HEK293 (cell line): Measurements from ENCODE around the gene NEMP1.

ENCODE experiments used
- FEZF1 ChIP-seq: fragments of 450-650 bp; formaldehyde crosslinking; IDR thresholded peaks from 2 replicates; pipeline ENCODE4 v1.5.1; 2016; ENCODE audit warnings: missing biosample characterization, missing genetic modification characterization
- GFI1B ChIP-seq: fragments of 450-650 bp; formaldehyde crosslinking; IDR thresholded peaks from 2 replicates; pipeline ENCODE4 v1.5.1; 2016; ENCODE audit warnings: missing biosample characterization, missing genetic modification characterization
- GLI4 ChIP-seq: fragments of 450-650 bp; formaldehyde crosslinking; IDR thresholded peaks from 2 replicates; pipeline ENCODE4 v1.5.1; 2016; ENCODE audit warnings: missing biosample characterization, missing genetic modification characterization
- HOXA7 ChIP-seq: sonication (generic); formaldehyde crosslinking; IDR thresholded peaks from 2 replicates; pipeline ENCODE4 v1.8.1; 2022; ENCODE audit warnings: missing genetic modification reagents, borderline replicate concordance
- MZF1 ChIP-seq: fragments of 450-650 bp; formaldehyde crosslinking; IDR thresholded peaks from 2 replicates; pipeline ENCODE4 v1.5.1; 2017; ENCODE audit warnings: missing biosample characterization, missing genetic modification characterization, borderline replicate concordance
- PRDM1 ChIP-seq: fragments of 450-650 bp; formaldehyde crosslinking; IDR thresholded peaks from 2 replicates; pipeline ENCODE4; 2016; ENCODE audit warnings: missing biosample characterization, missing genetic modification characterization
- PRDM10 ChIP-seq: fragments of 450-650 bp; formaldehyde crosslinking; IDR thresholded peaks from 2 replicates; pipeline ENCODE4 v1.5.1; 2016; ENCODE audit warnings: missing biosample characterization, missing genetic modification characterization
- SALL2 ChIP-seq: fragments of 450-650 bp; formaldehyde crosslinking; IDR thresholded peaks from 2 replicates; pipeline ENCODE4 v1.5.0; 2017; ENCODE audit warnings: missing biosample characterization, mild to moderate bottlenecking, missing genetic modification characterization, borderline replicate concordance
- YY2 ChIP-seq: fragments of 450-650 bp; formaldehyde crosslinking; IDR thresholded peaks from 2 replicates; pipeline ENCODE4 v1.5.1; 2016; ENCODE audit warnings: missing biosample characterization, missing genetic modification characterization
- ZBTB8A ChIP-seq: fragments of 450-650 bp; formaldehyde crosslinking; IDR thresholded peaks from 2 replicates; pipeline ENCODE4 v1.5.1; 2016; ENCODE audit warnings: missing biosample characterization, missing genetic modification characterization
- ZFHX2 ChIP-seq: fragments of 450-650 bp; formaldehyde crosslinking; conservative IDR thresholded peaks from 2 replicates; pipeline ENCODE4 v1.5.1; 2016; ENCODE audit warnings: missing biosample characterization, missing genetic modification characterization
- ZNF175 ChIP-seq: fragments of 450-650 bp; formaldehyde crosslinking; IDR thresholded peaks from 2 replicates; pipeline ENCODE4 v1.5.1; 2016; ENCODE audit warnings: missing biosample characterization, missing genetic modification characterization
- ZNF19 ChIP-seq: fragments of 450-650 bp; formaldehyde crosslinking; IDR thresholded peaks from 2 replicates; pipeline ENCODE4; 2016; ENCODE audit warnings: missing biosample characterization, missing genetic modification characterization, low read depth
- ZNF2 ChIP-seq: fragments of 450-650 bp; formaldehyde crosslinking; IDR thresholded peaks from 2 replicates; pipeline ENCODE4 v1.5.1; 2016; ENCODE audit warnings: missing biosample characterization, missing genetic modification characterization
- ZNF214 ChIP-seq: fragments of 450-650 bp; formaldehyde crosslinking; IDR thresholded peaks from 2 replicates; pipeline ENCODE4 v1.5.1; 2017; ENCODE audit warnings: missing biosample characterization, mild to moderate bottlenecking, missing genetic modification characterization, borderline replicate concordance
- ZNF23 ChIP-seq: fragments of 450-650 bp; formaldehyde crosslinking; IDR thresholded peaks from 2 replicates; pipeline ENCODE4 v1.5.1; 2016; ENCODE audit warnings: missing biosample characterization, missing genetic modification characterization, borderline replicate concordance
- ZNF24 ChIP-seq: fragments of 450-650 bp; formaldehyde crosslinking; IDR thresholded peaks from 2 replicates; pipeline ENCODE4 v1.5.1; 2016; ENCODE audit warnings: missing biosample characterization, missing genetic modification characterization
- ZNF248 ChIP-seq: fragments of 450-650 bp; formaldehyde crosslinking; IDR thresholded peaks from 2 replicates; pipeline ENCODE4 v1.5.1; 2017; ENCODE audit warnings: missing biosample characterization, missing genetic modification characterization
- ZNF302 ChIP-seq: fragments of 450-650 bp; formaldehyde crosslinking; IDR thresholded peaks from 2 replicates; pipeline ENCODE4 v1.5.1; 2016; ENCODE audit warnings: missing biosample characterization, missing genetic modification characterization, low read depth
- ZNF366 ChIP-seq: fragments of 450-650 bp; formaldehyde crosslinking; conservative IDR thresholded peaks from 2 replicates; pipeline ENCODE4 v1.5.1; 2016; ENCODE audit warnings: missing biosample characterization, missing genetic modification characterization
- ZNF423 ChIP-seq: fragments of 450-650 bp; formaldehyde crosslinking; IDR thresholded peaks from 2 replicates; pipeline ENCODE4 v1.5.1; 2016; ENCODE audit warnings: missing biosample characterization, missing genetic modification characterization
- ZNF449 ChIP-seq: fragments of 450-650 bp; formaldehyde crosslinking; IDR thresholded peaks from 2 replicates; pipeline ENCODE4 v1.5.1; 2017; ENCODE audit warnings: missing biosample characterization, mild to moderate bottlenecking, missing genetic modification characterization, moderate library complexity
- ZNF571 ChIP-seq: fragments of 450-650 bp; formaldehyde crosslinking; IDR thresholded peaks from 2 replicates; pipeline ENCODE4 v1.5.0; 2017; ENCODE audit warnings: missing biosample characterization, missing genetic modification characterization
- ZNF600 ChIP-seq: fragments of 450-650 bp; formaldehyde crosslinking; IDR thresholded peaks from 2 replicates; pipeline ENCODE4 v1.5.1; 2016; ENCODE audit warnings: missing biosample characterization, missing genetic modification characterization
- ZNF621 ChIP-seq: fragments of 450-650 bp; formaldehyde crosslinking; IDR thresholded peaks from 2 replicates; pipeline ENCODE4 v1.5.1; 2017; ENCODE audit warnings: missing biosample characterization, missing genetic modification characterization
- ZNF777 ChIP-seq: fragments of 450-650 bp; formaldehyde crosslinking; IDR thresholded peaks from 2 replicates; pipeline ENCODE4 v1.5.1; 2017; ENCODE audit warnings: missing biosample characterization, missing genetic modification characterization, borderline replicate concordance
- ZSCAN30 ChIP-seq: fragments of 450-650 bp; IDR thresholded peaks from 2 replicates; pipeline ENCODE4 v1.5.1; 2018; ENCODE audit warnings: missing biosample characterization, mild to moderate bottlenecking, missing genetic modification characterization, moderate library complexity
- TF ChIP-seq, protein P1 (sequence below): fragments of 450-650 bp; formaldehyde crosslinking; IDR thresholded peaks from 2 replicates; pipeline ENCODE4 v1.5.1; 2016; ENCODE audit warnings: missing biosample characterization, missing genetic modification characterization, borderline replicate concordance
- TF ChIP-seq, protein P2 (sequence below): fragments of 450-650 bp; formaldehyde crosslinking; IDR thresholded peaks from 2 replicates; pipeline ENCODE4 v1.5.1; 2016; ENCODE audit warnings: missing biosample characterization, missing genetic modification characterization
- TF ChIP-seq, protein P3 (sequence below): sonication (generic); formaldehyde crosslinking; IDR thresholded peaks from 2 replicates; pipeline ENCODE4 v1.8.1; 2022; ENCODE audit warnings: mild to moderate bottlenecking, moderate library complexity, missing genetic modification reagents
- TF ChIP-seq, protein P4 (sequence below): fragments of 450-650 bp; formaldehyde crosslinking; IDR thresholded peaks from 2 replicates; pipeline ENCODE4 v1.5.1; 2017; ENCODE audit warnings: missing biosample characterization, missing genetic modification characterization

The NEMP1 gene

GRCh38 chr12:57085999-57086492 is 7.5 kb upstream of the NEMP1 start (continued):
- TF ChIP-seq HOXA7, result no peak
- no peak for TF ChIP-seq ZNF621
- no peak for TF ChIP-seq ZNF175 (tag by site-specific recombination)
- TF ChIP-seq, protein P1, sequence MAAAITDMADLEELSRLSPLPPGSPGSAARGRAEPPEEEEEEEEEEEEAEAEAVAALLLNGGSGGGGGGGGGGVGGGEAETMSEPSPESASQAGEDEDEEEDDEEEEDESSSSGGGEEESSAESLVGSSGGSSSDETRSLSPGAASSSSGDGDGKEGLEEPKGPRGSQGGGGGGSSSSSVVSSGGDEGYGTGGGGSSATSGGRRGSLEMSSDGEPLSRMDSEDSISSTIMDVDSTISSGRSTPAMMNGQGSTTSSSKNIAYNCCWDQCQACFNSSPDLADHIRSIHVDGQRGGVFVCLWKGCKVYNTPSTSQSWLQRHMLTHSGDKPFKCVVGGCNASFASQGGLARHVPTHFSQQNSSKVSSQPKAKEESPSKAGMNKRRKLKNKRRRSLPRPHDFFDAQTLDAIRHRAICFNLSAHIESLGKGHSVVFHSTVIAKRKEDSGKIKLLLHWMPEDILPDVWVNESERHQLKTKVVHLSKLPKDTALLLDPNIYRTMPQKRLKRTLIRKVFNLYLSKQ (tag by site-specific recombination), result no peak
- TF ChIP-seq FEZF1, result no peak
- no peak for TF ChIP-seq YY2 (tag by site-specific recombination)
- no peak for TF ChIP-seq ZNF24 (tag by site-specific recombination)
- peak; percentile 76 for TF ChIP-seq PRDM1
- no peak for TF ChIP-seq ZNF449
- TF ChIP-seq ZNF214, result no peak
- TF ChIP-seq ZFHX2 (tag by site-specific recombination), result peak; percentile 64
- no peak for TF ChIP-seq ZNF23 (tag by site-specific recombination)
- TF ChIP-seq GLI4, result no peak
- TF ChIP-seq, protein P2, sequence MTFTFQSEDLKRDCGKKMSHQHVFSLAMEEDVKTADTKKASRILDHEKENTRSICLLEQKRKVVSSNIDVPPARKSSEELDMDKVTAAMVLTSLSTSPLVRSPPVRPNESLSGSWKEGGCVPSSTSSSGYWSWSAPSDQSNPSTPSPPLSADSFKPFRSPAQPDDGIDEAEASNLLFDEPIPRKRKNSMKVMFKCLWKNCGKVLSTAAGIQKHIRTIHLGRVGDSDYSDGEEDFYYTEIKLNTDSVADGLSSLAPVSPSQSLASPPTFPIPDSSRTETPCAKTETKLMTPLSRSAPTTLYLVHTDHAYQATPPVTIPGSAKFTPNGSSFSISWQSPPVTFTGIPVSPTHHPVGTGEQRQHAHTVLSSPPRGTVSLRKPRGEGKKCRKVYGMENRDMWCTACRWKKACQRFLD (tag by site-specific recombination), result no peak
- no peak for TF ChIP-seq ZSCAN30 (tag by site-specific recombination)
- TF ChIP-seq ZNF248 (tag by site-specific recombination), result no peak
- TF ChIP-seq, protein P3, sequence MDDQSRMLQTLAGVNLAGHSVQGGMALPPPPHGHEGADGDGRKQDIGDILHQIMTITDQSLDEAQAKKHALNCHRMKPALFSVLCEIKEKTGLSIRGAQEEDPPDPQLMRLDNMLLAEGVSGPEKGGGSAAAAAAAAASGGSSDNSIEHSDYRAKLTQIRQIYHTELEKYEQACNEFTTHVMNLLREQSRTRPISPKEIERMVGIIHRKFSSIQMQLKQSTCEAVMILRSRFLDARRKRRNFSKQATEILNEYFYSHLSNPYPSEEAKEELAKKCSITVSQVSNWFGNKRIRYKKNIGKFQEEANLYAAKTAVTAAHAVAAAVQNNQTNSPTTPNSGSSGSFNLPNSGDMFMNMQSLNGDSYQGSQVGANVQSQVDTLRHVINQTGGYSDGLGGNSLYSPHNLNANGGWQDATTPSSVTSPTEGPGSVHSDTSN (CRISPR knock-in tag), result no peak
- no peak for TF ChIP-seq ZNF2 (tag by site-specific recombination)
- no peak for TF ChIP-seq ZNF777 (tag by site-specific recombination)
- TF ChIP-seq ZNF423, result no peak
- TF ChIP-seq ZBTB8A (tag by site-specific recombination), result 0 out of 2 replicates have a peak, but pooled peaks have one; percentile 6
- TF ChIP-seq, protein P4, sequence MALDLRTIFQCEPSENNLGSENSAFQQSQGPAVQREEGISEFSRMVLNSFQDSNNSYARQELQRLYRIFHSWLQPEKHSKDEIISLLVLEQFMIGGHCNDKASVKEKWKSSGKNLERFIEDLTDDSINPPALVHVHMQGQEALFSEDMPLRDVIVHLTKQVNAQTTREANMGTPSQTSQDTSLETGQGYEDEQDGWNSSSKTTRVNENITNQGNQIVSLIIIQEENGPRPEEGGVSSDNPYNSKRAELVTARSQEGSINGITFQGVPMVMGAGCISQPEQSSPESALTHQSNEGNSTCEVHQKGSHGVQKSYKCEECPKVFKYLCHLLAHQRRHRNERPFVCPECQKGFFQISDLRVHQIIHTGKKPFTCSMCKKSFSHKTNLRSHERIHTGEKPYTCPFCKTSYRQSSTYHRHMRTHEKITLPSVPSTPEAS (tag by site-specific recombination), result no peak
- peak; percentile 71 for TF ChIP-seq PRDM10 (tag by site-specific recombination)
- no peak for TF ChIP-seq SALL2
- TF ChIP-seq ZNF600, result peak; percentile 54; the same call in 1 of the 2 replicates
- TF ChIP-seq ZNF19 (tag by site-specific recombination), result no peak
- no peak for TF ChIP-seq ZNF571 (tag by site-specific recombination)
- TF ChIP-seq ZNF302 (tag by site-specific recombination), result no peak
- peak; percentile 25; the same call in 1 of the 2 replicates for TF ChIP-seq MZF1 (tag by site-specific recombination)
- peak; percentile 45; the same call in 1 of the 2 replicates for TF ChIP-seq ZNF366 (tag by site-specific recombination)
- no peak for TF ChIP-seq GFI1B (tag by site-specific recombination)
